Measurements from ENCODE around the gene NCKAP5L.
"Not testable (repeated sequence)": the region's sequence is repeated elsewhere in the genome, so short reads cannot be mapped to it uniquely, and the experiment has no call there.

Gene NCKAP5L

GRCh38 chr12:49789992-49790391 is 38.2 kb downstream of the NCKAP5L start:
- Histone ChIP-seq H3K79me2 (no peaks in the 10 kb centered on the region), H3K4me1 (no peaks in the 10 kb centered on the region), H3K4me2 (ENCODE audit: low read length) (no peak overlapping the region), H3K4me3 (ENCODE audit: low read depth, low read length) (no peak overlapping the region), H3K9ac (no peak overlapping the region), H3K9me3 (ENCODE audit: control insufficient read depth, low read length) (no peaks in the 10 kb centered on the region), H2AFZ (no peak overlapping the region), H3K27ac (no peak overlapping the region), H3K27me3 (ENCODE audit: control insufficient read depth, insufficient read depth, low read length) (no peaks in the 10 kb centered on the region), H3K36me3 (ENCODE audit: control insufficient read depth, insufficient read depth, low read length) (no peaks in the 10 kb centered on the region)
- TF ChIP-seq CTCF (IDR thresholded peaks at IDR 0.05), result no peak

GRCh38 chr12:49787672-49788071 is 40.5 kb downstream of the NCKAP5L start:
- Histone ChIP-seq H3K36me3 (ENCODE audit: control insufficient read depth, insufficient read depth, low read length) (no peaks in the 10 kb centered on the region), H3K9me3 (ENCODE audit: control insufficient read depth, low read length) (no peaks in the 10 kb centered on the region), H3K27me3 (ENCODE audit: control insufficient read depth, insufficient read depth, low read length) (no peaks in the 10 kb centered on the region), H3K79me2 (no peaks in the 10 kb centered on the region), H2AFZ (no peak overlapping the region), H3K4me1 (peaks cover 15% of the 10 kb centered on the region), H3K4me3 (ENCODE audit: low read depth, low read length) (no peak overlapping the region), H3K27ac (no peak overlapping the region), H3K4me2 (ENCODE audit: low read length) (no peak overlapping the region), H3K9ac (no peak overlapping the region)
- TF ChIP-seq CTCF (IDR thresholded peaks at IDR 0.05), result no peak

GRCh38 chr12:49784756-49785409 is 43.3 kb downstream of the NCKAP5L start:
- Histone ChIP-seq H3K4me1 (peaks cover 15% of the 10 kb centered on the region), H2AFZ (no peak overlapping the region), H3K79me2 (no peaks in the 10 kb centered on the region), H3K9me3 (ENCODE audit: control insufficient read depth, low read length) (no peaks in the 10 kb centered on the region), H3K36me3 (ENCODE audit: control insufficient read depth, insufficient read depth, low read length) (no peaks in the 10 kb centered on the region), H3K27me3 (ENCODE audit: control insufficient read depth, insufficient read depth, low read length) (no peaks in the 10 kb centered on the region), H3K9ac (no peak overlapping the region), H3K4me3 (ENCODE audit: low read depth, low read length) (no peak overlapping the region), H3K27ac (no peak overlapping the region), H3K4me2 (ENCODE audit: low read length) (no peak overlapping the region)
- no peak for TF ChIP-seq CTCF (IDR thresholded peaks at IDR 0.05)

- peak overlapping the region; percentile 34 for H2AFZ ChIP-seq
- no peaks in the 10 kb centered on the region for H3K36me3 ChIP-seq (ENCODE audit: control insufficient read depth, insufficient read depth, low read length)
- no peak overlapping the region for H3K9ac ChIP-seq
- no peak overlapping the region for H3K4me3 ChIP-seq (ENCODE audit: low read depth, low read length)
- peak overlapping the region; percentile 55 for H3K27ac ChIP-seq
- H3K4me2 ChIP-seq (ENCODE audit: low read length), result no peak overlapping the region
- H3K9me3 ChIP-seq (ENCODE audit: control insufficient read depth, low read length), result no peaks in the 10 kb centered on the region
- H3K79me2 ChIP-seq, result no peaks in the 10 kb centered on the region
- no peak for TF ChIP-seq CTCF (IDR thresholded peaks at IDR 0.05)
- H3K27me3 ChIP-seq (ENCODE audit: control insufficient read depth, insufficient read depth, low read length), result no peaks in the 10 kb centered on the region
- peaks cover 15% of the 10 kb centered on the region for H3K4me1 ChIP-seq
Observed at GRCh38 chr12:49783917-49784676, 44.1 kb downstream of the NCKAP5L start.

GRCh38 chr12:49780914-49781313 is 47.3 kb downstream of the NCKAP5L start:
- peaks cover 17% of the 10 kb centered on the region for H3K4me1 ChIP-seq
- not testable (repeated sequence) for H3K9me3 ChIP-seq (ENCODE audit: control insufficient read depth, low read length); H3K27ac ChIP-seq; H3K79me2 ChIP-seq; H3K4me3 ChIP-seq (ENCODE audit: low read depth, low read length); H3K4me2 ChIP-seq (ENCODE audit: low read length); H2AFZ ChIP-seq; H3K9ac ChIP-seq; H3K27me3 ChIP-seq (ENCODE audit: control insufficient read depth, insufficient read depth, low read length); H3K36me3 ChIP-seq (ENCODE audit: control insufficient read depth, insufficient read depth, low read length)
